Measurements from ENCODE around the gene LYPD5.
"Not testable (repeated sequence)": the region's sequence is repeated elsewhere in the genome, so short reads cannot be mapped to it uniquely, and the experiment has no call there.

Gene LYPD5, protein sequence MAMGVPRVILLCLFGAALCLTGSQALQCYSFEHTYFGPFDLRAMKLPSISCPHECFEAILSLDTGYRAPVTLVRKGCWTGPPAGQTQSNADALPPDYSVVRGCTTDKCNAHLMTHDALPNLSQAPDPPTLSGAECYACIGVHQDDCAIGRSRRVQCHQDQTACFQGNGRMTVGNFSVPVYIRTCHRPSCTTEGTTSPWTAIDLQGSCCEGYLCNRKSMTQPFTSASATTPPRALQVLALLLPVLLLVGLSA

DNA sequence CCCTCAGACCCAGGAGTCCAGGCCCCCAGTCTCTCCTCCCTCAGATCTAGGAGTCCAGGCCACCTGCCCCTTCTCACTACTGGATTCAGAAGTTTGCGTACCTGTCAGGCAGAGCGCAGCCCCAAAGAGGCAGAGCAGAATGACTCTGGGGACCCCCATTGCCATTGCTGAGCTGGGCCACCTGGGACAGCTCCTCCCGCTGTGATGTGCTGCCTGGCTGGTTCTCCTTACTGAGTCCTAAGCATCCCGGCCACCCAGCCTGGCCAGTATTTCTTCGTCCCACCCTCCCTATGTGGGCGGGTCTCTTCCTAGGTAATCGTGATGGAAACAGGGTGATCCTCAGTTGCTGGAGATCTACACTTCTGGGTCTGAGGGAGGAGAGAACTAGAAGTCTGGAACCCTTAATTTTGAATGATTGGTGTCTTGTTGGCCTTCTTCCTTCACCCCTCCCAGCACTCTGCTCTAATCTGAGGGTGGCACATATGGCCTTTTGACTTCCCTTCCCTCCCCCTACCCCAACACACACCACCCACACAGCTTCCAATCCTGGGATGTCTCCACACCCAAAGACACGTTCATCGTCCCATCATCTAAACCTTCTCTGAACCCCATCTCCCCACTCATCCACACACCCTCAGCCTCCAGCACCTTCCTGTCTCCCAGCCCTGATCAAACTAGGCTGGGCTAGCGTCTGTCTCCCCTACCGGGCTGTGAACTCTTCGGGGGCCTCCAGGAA lies at the start of gene LYPD5:
Gene LYPD5, minus strand, starts transcription at position 232 of the 736 bp plus-strand sequence. Its CDS starts 67 bp downstream, at position 165.
- Histone ChIP-seq H3K4me3 (ENCODE audit: low read length) (no peak within 1 kb of the TSS), H3K27ac (ENCODE audit: low read depth, low read length) (no peak within 1 kb of the TSS), H3K36me3 (ENCODE audit: control insufficient read depth, insufficient read depth, low read length) (no peaks in the 10 kb centered on the region), H3K27me3 (ENCODE audit: control insufficient read depth, insufficient read depth, low read length) (peaks cover 9% of the 10 kb centered on the region), H3K4me1 (ENCODE audit: control insufficient read depth, insufficient read depth, low read length) (no peaks in the 10 kb centered on the region), H3K9ac (ENCODE audit: low read length) (no peak within 1 kb of the TSS)

DNA sequence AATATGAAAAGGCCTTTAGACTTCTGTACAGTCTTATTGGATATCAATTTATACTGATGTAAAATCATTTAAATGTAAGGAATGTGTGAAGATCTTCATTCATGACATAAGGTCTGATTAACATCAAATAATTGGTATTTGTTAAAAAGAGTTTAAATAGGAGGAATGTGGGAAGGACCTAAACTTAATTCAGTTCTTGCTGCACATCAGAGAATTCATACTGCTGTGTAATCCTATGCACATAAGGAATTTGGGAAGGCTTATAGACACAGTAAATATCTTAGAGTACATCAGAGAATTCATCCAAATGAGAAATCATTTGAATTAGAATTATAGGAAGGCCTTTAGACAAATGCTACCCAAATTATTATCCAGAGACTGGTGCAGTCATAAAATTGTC lies 46.6 kb upstream of the LYPD5 start:
- Histone ChIP-seq H3K4me3 (ENCODE audit: low read length) (no peak overlapping the region), H3K36me3 (ENCODE audit: control insufficient read depth, insufficient read depth, low read length) (peaks cover 20% of the 10 kb centered on the region), H3K27ac (ENCODE audit: low read depth, low read length) (no peak overlapping the region), H3K9ac (ENCODE audit: low read length) (no peak overlapping the region), H3K27me3 (ENCODE audit: control insufficient read depth, insufficient read depth, low read length) (no peaks in the 10 kb centered on the region), H3K4me1 (ENCODE audit: control insufficient read depth, insufficient read depth, low read length) (no peaks in the 10 kb centered on the region)

DNA sequence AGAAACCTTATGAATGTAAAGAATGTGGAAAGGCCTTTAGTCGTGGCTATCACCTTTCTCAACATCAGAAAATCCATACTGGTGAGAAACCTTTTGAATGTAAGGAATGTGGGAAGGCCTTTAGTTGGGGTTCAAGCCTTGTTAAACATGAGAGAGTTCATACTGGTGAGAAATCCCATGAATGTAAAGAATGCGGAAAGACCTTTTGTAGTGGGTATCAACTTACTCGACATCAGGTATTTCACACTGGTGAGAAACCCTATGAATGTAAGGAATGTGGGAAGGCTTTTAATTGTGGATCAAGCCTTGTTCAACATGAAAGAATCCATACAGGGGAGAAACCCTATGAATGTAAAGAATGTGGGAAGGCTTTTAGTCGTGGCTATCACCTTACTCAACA lies 45.6 kb upstream of the LYPD5 start:
- Histone ChIP-seq H3K27me3 (ENCODE audit: control insufficient read depth, insufficient read depth, low read length) (no peaks in the 10 kb centered on the region), H3K36me3 (ENCODE audit: control insufficient read depth, insufficient read depth, low read length) (peaks cover 26% of the 10 kb centered on the region), H3K4me1 (ENCODE audit: control insufficient read depth, insufficient read depth, low read length) (no peaks in the 10 kb centered on the region), H3K9ac (ENCODE audit: low read length) (no peak overlapping the region), H3K27ac (ENCODE audit: low read depth, low read length) (no peak overlapping the region), H3K4me3 (ENCODE audit: low read length) (no peak overlapping the region)

DNA sequence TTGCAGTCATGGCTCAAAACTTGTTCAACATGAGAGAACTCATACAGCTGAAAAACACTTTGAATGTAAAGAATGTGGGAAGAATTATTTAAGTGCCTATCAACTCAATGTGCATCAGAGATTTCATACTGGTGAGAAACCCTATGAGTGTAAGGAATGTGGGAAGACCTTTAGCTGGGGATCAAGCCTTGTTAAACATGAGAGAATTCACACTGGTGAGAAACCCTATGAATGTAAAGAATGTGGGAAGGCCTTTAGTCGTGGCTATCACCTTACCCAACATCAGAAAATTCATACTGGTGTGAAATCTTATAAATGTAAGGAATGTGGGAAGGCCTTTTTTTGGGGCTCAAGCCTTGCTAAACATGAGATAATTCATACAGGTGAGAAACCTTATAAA lies 45.0 kb upstream of the LYPD5 start:
- peaks cover 31% of the 10 kb centered on the region for H3K36me3 ChIP-seq (ENCODE audit: control insufficient read depth, insufficient read depth, low read length)
- H3K4me3 ChIP-seq (ENCODE audit: low read length) = peak overlapping the region; percentile 27
- H3K27me3 ChIP-seq (ENCODE audit: control insufficient read depth, insufficient read depth, low read length) = no peaks in the 10 kb centered on the region
- no peaks in the 10 kb centered on the region for H3K4me1 ChIP-seq (ENCODE audit: control insufficient read depth, insufficient read depth, low read length)
- no peak overlapping the region for H3K9ac ChIP-seq (ENCODE audit: low read length)
- no peak overlapping the region for H3K27ac ChIP-seq (ENCODE audit: low read depth, low read length)

DNA sequence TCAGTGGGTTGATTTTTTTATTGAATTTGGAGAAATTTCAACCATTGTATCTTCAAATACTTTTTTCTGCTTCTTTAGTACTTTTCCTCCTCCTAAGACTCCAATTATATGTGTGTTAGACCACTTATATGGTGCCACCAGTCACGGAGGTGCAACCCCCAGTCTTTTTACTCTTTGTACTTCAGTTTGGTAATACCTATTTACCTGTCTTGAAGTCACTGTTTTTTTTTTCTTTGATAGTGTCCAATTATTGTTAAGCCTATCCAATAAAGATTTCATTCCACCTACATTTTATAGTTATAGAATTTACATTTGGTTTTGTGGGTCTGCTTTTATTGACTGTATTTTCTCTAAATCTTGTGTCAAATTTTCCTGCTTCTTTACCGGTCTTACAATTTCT lies 39.8 kb upstream of the LYPD5 start:
- Histone ChIP-seq H3K9ac (ENCODE audit: low read length) (no peak overlapping the region), H3K4me3 (ENCODE audit: low read length) (no peak overlapping the region), H3K4me1 (ENCODE audit: control insufficient read depth, insufficient read depth, low read length) (no peaks in the 10 kb centered on the region), H3K36me3 (ENCODE audit: control insufficient read depth, insufficient read depth, low read length) (peaks cover 51% of the 10 kb centered on the region), H3K27ac (ENCODE audit: low read depth, low read length) (no peak overlapping the region), H3K27me3 (ENCODE audit: control insufficient read depth, insufficient read depth, low read length) (no peaks in the 10 kb centered on the region)

DNA sequence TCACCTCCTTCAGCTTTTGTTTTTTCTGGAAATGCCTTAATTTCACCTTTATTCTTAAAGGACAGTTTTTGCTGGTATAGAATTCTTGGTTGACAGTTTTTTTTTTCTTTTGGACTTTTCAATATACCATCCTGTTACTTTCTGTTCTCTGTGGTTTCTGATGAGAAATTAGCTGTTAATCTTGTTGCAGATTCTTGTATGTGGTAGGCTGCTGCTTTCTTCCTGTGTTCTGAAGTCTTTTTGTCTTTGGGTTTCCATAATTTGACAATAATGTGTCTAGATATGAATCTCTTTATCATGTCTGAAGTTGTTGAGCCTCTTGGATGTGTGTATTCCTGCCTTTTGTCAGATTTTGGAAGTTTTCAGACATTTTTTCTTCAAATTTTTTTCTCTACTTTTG lies 36.9 kb upstream of the LYPD5 start:
- no peak overlapping the region for H3K4me3 ChIP-seq (ENCODE audit: low read length)
- H3K27ac ChIP-seq (ENCODE audit: low read depth, low read length) = no peak overlapping the region
- no peaks in the 10 kb centered on the region for H3K4me1 ChIP-seq (ENCODE audit: control insufficient read depth, insufficient read depth, low read length)
- H3K9ac ChIP-seq (ENCODE audit: low read length) = no peak overlapping the region
- H3K36me3 ChIP-seq (ENCODE audit: control insufficient read depth, insufficient read depth, low read length) = peaks cover 60% of the 10 kb centered on the region
- no peaks in the 10 kb centered on the region for H3K27me3 ChIP-seq (ENCODE audit: control insufficient read depth, insufficient read depth, low read length)

DNA sequence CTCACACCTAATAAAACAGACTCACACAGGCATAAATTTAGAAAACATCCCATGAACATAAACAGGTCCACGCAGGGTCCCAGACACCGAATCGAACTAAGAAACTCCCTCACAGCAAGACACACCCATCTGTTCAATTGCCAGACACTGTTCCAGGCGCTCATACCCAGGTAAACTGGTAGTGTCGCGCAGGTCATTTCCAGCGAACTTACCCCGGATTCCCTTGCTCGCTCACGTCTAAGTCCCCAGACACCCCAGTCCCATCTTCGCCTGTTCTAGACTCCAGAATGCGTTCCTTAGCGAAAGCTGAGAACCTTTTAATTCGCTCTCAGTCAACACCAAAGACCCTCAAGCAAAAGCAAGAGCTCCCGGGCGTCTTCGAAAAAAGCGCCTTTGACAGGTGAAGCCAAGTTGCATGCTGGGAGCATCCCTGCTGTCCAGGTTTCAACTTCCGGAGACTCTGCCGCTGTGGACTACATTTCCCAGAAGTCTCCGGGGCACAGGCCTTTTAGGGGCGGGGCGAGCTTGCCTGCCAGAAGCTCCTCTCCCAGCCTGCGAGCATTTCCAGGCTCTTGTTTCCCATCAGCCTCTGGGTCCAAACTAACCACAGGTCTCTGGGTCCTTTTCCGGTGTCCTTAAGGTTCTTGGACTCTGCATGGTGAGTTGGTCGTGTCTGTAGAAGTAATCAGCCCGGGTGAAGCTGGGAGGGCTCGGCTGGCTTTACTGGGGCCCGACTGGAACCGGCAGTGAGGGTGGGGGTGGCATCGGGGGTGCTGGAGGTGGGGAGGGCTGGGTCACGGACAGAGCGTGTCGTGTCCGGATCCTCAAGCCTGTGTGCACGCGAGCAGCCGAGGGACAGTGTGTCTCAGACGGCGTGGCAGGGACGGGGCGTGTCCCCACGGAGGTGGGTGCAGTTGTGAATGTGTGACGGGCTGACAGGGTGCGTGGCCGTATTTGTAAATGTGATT lies 24.8 kb upstream of the LYPD5 start, which contains the start of gene ZNF283:
Gene ZNF283, plus strand, starts transcription at position 535 of the 968 bp plus-strand sequence. CDS start 6,184 bp downstream, outside the sequence.
- peaks cover 3% of the 10 kb centered on the region for H3K4me1 ChIP-seq (ENCODE audit: control insufficient read depth, insufficient read depth, low read length)
- peaks cover 5% of the 10 kb centered on the region for H3K36me3 ChIP-seq (ENCODE audit: control insufficient read depth, insufficient read depth, low read length)
- H3K27ac ChIP-seq (ENCODE audit: low read depth, low read length) = no peak within 1 kb of the TSS
- peak within 1 kb of the TSS; percentile 74 for H3K4me3 ChIP-seq (ENCODE audit: low read length)
- no peak within 1 kb of the TSS for H3K9ac ChIP-seq (ENCODE audit: low read length)
- H3K27me3 ChIP-seq (ENCODE audit: control insufficient read depth, insufficient read depth, low read length) = no peaks in the 10 kb centered on the region

DNA sequence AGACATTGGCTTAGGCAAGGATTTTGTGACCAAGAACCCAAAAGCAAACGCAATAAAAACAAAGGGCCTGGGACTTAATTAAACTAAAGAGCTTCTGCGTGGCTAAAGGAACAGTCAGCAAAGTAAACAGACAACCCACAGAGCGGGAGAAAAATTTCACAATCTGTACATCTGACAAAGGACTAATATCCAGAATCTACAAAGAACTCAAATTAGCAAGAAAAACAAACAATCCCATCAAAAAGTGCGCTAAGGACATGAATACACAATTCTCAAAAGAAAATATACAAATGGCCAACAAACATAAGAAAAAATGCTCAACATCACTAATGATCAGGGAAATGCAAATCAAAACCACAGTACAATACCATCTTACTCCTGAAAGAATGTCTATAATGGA lies 22.3 kb upstream of the LYPD5 start:
- H3K4me3 ChIP-seq (ENCODE audit: low read length); H3K27me3 ChIP-seq (ENCODE audit: control insufficient read depth, insufficient read depth, low read length); H3K9ac ChIP-seq (ENCODE audit: low read length); H3K36me3 ChIP-seq (ENCODE audit: control insufficient read depth, insufficient read depth, low read length); H3K27ac ChIP-seq (ENCODE audit: low read depth, low read length); H3K4me1 ChIP-seq (ENCODE audit: control insufficient read depth, insufficient read depth, low read length): not testable (repeated sequence)

DNA sequence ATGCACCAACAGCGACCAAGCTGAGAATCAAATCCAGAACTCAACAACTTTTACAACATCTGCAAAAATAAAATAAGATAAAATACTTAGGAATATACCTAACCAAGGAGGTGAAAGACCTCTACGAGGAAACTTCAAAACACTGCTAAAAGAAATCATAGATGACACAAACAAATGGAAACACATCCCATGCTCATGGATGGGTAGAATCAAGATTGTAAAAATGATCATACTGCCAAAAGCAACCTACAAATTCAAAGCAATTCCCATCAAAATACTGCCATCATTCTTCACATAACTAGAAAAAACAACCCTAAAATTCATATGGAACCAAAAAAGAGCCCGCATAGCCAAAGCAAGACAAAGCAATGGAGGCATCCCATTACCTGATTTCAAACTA lies 21.6 kb upstream of the LYPD5 start:
- not testable (repeated sequence) for H3K4me3 ChIP-seq (ENCODE audit: low read length); H3K27ac ChIP-seq (ENCODE audit: low read depth, low read length); H3K4me1 ChIP-seq (ENCODE audit: control insufficient read depth, insufficient read depth, low read length); H3K9ac ChIP-seq (ENCODE audit: low read length); H3K27me3 ChIP-seq (ENCODE audit: control insufficient read depth, insufficient read depth, low read length); H3K36me3 ChIP-seq (ENCODE audit: control insufficient read depth, insufficient read depth, low read length)

DNA sequence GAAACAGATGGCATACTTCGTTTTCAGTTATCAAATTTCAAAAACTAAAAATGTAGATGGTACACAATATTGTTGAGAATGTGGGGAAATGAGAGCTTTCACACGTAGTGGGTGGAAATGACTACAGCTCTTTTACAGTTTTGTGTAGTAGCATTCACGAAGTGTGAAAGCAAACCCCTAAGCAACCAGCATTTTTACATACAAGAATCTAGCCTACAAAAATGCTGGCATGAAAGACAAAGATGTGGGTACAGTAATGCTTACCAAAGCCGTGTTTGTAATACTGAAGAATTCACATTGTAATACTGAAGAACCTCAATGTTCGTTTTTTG lies 18.6 kb upstream of the LYPD5 start:
- Histone ChIP-seq H3K9ac (ENCODE audit: low read length) (no peak overlapping the region), H3K4me3 (ENCODE audit: low read length) (peak overlapping the region; percentile 65)

DNA sequence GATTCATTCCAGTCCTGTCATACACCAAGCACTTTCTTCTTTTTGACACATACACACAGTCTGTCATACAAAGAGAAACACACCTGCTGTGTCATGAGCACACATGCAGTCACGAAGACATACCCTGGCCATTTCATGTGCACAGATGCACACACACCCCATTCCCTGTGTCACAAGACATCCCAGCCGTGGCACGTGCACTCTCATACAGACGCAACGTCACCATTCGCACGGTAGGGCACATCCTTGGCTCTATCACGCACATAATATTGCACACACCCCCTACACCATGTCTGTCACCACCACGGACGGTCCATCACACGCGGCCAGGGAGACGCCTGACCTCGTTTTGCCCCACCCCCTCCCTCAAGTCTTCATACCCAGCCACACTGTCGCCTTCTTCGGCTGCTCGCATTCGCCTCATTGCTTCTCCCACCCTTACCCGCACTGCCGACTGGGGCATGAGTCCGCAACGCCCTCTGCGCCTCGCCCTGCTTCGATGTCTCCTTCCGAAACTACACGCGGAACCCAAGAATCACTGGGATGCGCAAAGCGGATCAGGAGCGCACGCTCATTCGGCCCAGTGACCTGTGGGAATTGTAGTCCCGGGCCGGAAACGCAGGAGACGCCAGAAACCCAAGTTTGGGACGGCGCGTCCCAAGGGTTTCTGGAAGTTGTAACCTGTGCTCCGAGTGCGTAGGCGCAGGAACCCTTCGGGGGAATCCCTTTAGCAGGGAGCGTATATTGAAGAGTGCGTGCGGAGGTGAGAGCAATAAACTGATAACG lies 18.0 kb upstream of the LYPD5 start:
- no peak overlapping the region for H3K9ac ChIP-seq (ENCODE audit: low read length)
- H3K27ac ChIP-seq (ENCODE audit: low read depth, low read length) = no peak overlapping the region
- peak overlapping the region; percentile 65 for H3K4me3 ChIP-seq (ENCODE audit: low read length)
- no peaks in the 10 kb centered on the region for H3K4me1 ChIP-seq (ENCODE audit: control insufficient read depth, insufficient read depth, low read length)
- no peaks in the 10 kb centered on the region for H3K27me3 ChIP-seq (ENCODE audit: control insufficient read depth, insufficient read depth, low read length)
- no peaks in the 10 kb centered on the region for H3K36me3 ChIP-seq (ENCODE audit: control insufficient read depth, insufficient read depth, low read length)

More for the DNA sequence above, 18.6 kb upstream of the LYPD5 start:
- no peaks in the 10 kb centered on the region for H3K36me3 ChIP-seq (ENCODE audit: control insufficient read depth, insufficient read depth, low read length)
- H3K27me3 ChIP-seq (ENCODE audit: control insufficient read depth, insufficient read depth, low read length) = no peaks in the 10 kb centered on the region
- no peak overlapping the region for H3K27ac ChIP-seq (ENCODE audit: low read depth, low read length)
- H3K4me1 ChIP-seq (ENCODE audit: control insufficient read depth, insufficient read depth, low read length) = no peaks in the 10 kb centered on the region

DNA sequence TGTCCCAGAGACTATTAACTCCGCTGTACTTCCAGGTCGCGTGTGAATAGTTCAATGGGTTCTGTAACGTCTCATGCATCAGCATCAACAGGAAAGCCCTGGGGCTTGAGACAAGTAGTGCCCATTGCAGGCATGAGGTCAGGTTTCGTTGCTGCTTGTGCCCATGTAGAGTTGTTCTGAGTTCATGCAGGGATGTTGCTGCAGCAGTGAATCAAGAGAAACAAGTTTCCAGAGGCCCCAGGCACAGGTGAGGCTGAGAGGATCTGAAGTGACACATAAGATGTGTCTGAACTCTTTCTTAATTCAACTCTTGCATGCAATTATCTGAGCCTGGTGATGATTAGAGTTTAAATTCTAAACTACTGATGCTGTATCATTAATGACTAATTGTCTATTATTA lies 16.3 kb upstream of the LYPD5 start:
- Histone ChIP-seq H3K27ac (ENCODE audit: low read depth, low read length) (no peak overlapping the region), H3K9ac (ENCODE audit: low read length) (no peak overlapping the region), H3K4me3 (ENCODE audit: low read length) (no peak overlapping the region), H3K36me3 (ENCODE audit: control insufficient read depth, insufficient read depth, low read length) (no peaks in the 10 kb centered on the region), H3K27me3 (ENCODE audit: control insufficient read depth, insufficient read depth, low read length) (no peaks in the 10 kb centered on the region), H3K4me1 (ENCODE audit: control insufficient read depth, insufficient read depth, low read length) (no peaks in the 10 kb centered on the region)
